Ovary (tissue), 3 donors: ENCODE results near the gene C19orf47.

ENCODE experiments used
- CTCF ChIP-seq, 3 donors: fragments of 450-650 bp in 2 of 3; fragments of 200-600 bp in 1 of 3; IDR thresholded peaks; one replicate each; pipeline versions ENCODE4 v1.5.1 to v1.8.0; 2016 to 2022; ENCODE audit warnings: antibody characterized with exemption in 3 of 3, mild to moderate bottlenecking in 1 of 3
- POLR2A ChIP-seq: fragments of 450-650 bp; IDR thresholded peaks from one replicate; pipeline ENCODE4 v1.6.1; 2017; ENCODE audit warnings: antibody characterized with exemption, mild to moderate bottlenecking, moderate library complexity
- donor health status: DM: no; HTN: no; CAD: no.

GRCh38 chr19:40320558-40320935, 27.6 kb downstream of the C19orf47 start:
- TF ChIP-seq CTCF (IDR thresholded peaks at IDR 0.05) (no peak), POLR2A (no peak)
